ENCODE measurements around the gene HCRT.
A peak's percentile ranks its signal among the peaks of the same experiment; 100 is the strongest.
"Not testable (repeated sequence)": the region's sequence is repeated elsewhere in the genome, so short reads cannot be mapped to it uniquely, and the experiment has no call there.

HCRT gene

GRCh38 chr17:42141382-42141781, 43.9 kb downstream of the HCRT start:
- no peak overlapping the region for H4K8ac ChIP-seq (ENCODE audit: low read depth, low read length)
- no peak overlapping the region for H3K4me2 ChIP-seq (ENCODE audit: low read length)
- peaks cover 2% of the 10 kb centered on the region for H3K79me2 ChIP-seq (ENCODE audit: control insufficient read depth, insufficient read depth, low read length, poor library complexity)
- no peak overlapping the region for H3K18ac ChIP-seq (ENCODE audit: low read length)
- H3K27ac ChIP-seq (ENCODE audit: low read depth, low read length) = no peak overlapping the region
- H4K12ac ChIP-seq (ENCODE audit: low read depth, low read length) = no peak overlapping the region
- H3K23ac ChIP-seq (ENCODE audit: low read length) = peak overlapping the region; percentile 68
- H2BK5ac ChIP-seq (ENCODE audit: low read depth, low read length, poor library complexity) = no peak overlapping the region
- H3K36me3 ChIP-seq (ENCODE audit: control insufficient read depth in 1 of 2, insufficient read depth in 2 of 2, low read length in 2 of 2) = peaks cover 16 to 19% of the 10 kb centered on the region in 2 experiments
- no peak overlapping the region for H3K4me3 ChIP-seq (ENCODE audit: low read depth, low read length)
- WGBS (ENCODE audit: extremely low coverage, insufficient coverage, insufficient read length) = no CpG with 5 or more reads among the region's 8 CpGs
- no peak overlapping the region for H3K9ac ChIP-seq (ENCODE audit: low read length)
- no peak overlapping the region for H2BK12ac ChIP-seq (ENCODE audit: low read length)
- H3K14ac ChIP-seq (ENCODE audit: low read length) = no peak overlapping the region
- no peaks in the 10 kb centered on the region for H3K79me1 ChIP-seq (ENCODE audit: low read length)
- no peak overlapping the region for H2AK5ac ChIP-seq (ENCODE audit: low read length)
- no peak overlapping the region for H2BK120ac ChIP-seq (ENCODE audit: insufficient read depth, low read length, poor library complexity)
- H3K4ac ChIP-seq (ENCODE audit: low read depth, low read length) = peak overlapping the region; percentile 11
- no peak for DNase-seq
- H3K9me3 ChIP-seq (ENCODE audit: insufficient read depth, low read depth, low read length) = no peaks in the 10 kb centered on the region
- no peak overlapping the region for H4K91ac ChIP-seq (ENCODE audit: low read depth, low read length)
- H3K27me3 ChIP-seq (ENCODE audit: insufficient read depth, low read length) = no peaks in the 10 kb centered on the region
- H2AFZ ChIP-seq (ENCODE audit: insufficient read depth, low read length, poor library complexity) = no peak overlapping the region
- H3K4me1 ChIP-seq (ENCODE audit: control insufficient read depth in 1 of 2, insufficient read depth in 2 of 2, low read length in 2 of 2) = peaks cover 9% of the 10 kb centered on the region in 2 experiments

- not testable (repeated sequence) for H3K27ac ChIP-seq (ENCODE audit: low read depth, low read length); H3K27me3 ChIP-seq (ENCODE audit: insufficient read depth, low read length); H3K14ac ChIP-seq (ENCODE audit: low read length); H4K91ac ChIP-seq (ENCODE audit: low read depth, low read length); H2AK5ac ChIP-seq (ENCODE audit: low read length); H3K9ac ChIP-seq (ENCODE audit: low read length); H2BK12ac ChIP-seq (ENCODE audit: low read length); H3K4ac ChIP-seq (ENCODE audit: low read depth, low read length); H2AFZ ChIP-seq (ENCODE audit: insufficient read depth, low read length, poor library complexity); H3K23ac ChIP-seq (ENCODE audit: low read length); H3K9me3 ChIP-seq (ENCODE audit: insufficient read depth, low read depth, low read length); H4K12ac ChIP-seq (ENCODE audit: low read depth, low read length); H3K18ac ChIP-seq (ENCODE audit: low read length); H4K8ac ChIP-seq (ENCODE audit: low read depth, low read length); H2BK120ac ChIP-seq (ENCODE audit: insufficient read depth, low read length, poor library complexity); DNase-seq; H2BK5ac ChIP-seq (ENCODE audit: low read depth, low read length, poor library complexity); H3K4me3 ChIP-seq (ENCODE audit: low read depth, low read length); H3K79me1 ChIP-seq (ENCODE audit: low read length); H3K79me2 ChIP-seq (ENCODE audit: control insufficient read depth, insufficient read depth, low read length, poor library complexity); H3K4me2 ChIP-seq (ENCODE audit: low read length)
- peaks cover 14 to 15% of the 10 kb centered on the region in 2 experiments for H3K4me1 ChIP-seq (ENCODE audit: control insufficient read depth in 1 of 2, insufficient read depth in 2 of 2, low read length in 2 of 2)
- H3K36me3 ChIP-seq (ENCODE audit: control insufficient read depth in 1 of 2, insufficient read depth in 2 of 2, low read length in 2 of 2) = peaks cover 16 to 19% of the 10 kb centered on the region in 2 experiments
- WGBS (ENCODE audit: extremely low coverage, insufficient coverage, insufficient read length) = no CpG with 5 or more reads among the region's 7 CpGs
Observed at GRCh38 chr17:42140690-42141089, 44.6 kb downstream of the HCRT start.

DNA sequence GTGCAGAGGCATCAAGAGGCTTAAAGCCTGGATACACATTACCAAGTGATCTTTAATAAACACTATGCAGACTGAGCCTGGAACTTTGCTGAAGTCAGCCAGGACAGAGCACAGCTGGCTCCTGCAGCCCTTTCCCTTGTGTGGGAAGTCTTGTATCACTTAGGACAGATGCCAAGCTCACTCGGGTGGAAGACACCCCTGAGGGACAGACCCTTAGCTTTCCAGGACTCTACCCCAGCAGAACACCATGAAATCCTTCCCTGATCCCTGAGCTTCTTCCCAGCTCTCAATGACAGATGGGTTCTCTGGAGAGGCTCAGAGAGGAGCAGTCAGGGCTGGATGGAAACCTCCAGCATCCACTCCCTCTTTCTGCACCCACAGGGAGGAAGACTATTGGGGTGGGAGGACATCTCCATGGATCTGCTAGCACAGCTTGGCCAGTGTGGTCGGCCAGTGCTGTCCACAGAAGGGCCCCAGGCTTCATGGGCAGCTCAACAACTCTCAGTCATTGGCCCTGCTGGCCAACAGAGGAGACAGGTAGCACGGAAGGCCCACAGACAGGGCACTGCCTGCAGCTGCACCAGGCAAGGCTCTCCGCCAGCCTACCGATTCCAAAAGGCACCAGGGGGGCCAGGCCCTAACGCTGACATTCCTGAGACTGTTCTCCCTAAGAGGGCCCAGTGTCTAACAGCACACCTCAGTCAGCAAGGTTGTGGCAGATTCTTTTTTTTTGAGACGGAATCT, 46.3 kb downstream of the HCRT start:
- no peak overlapping the region for H3K9ac ChIP-seq (ENCODE audit: low read length)
- no peak for DNase-seq
- H4K8ac ChIP-seq (ENCODE audit: low read depth, low read length) = no peak overlapping the region
- no peak overlapping the region for H2BK12ac ChIP-seq (ENCODE audit: low read length)
- H4K91ac ChIP-seq (ENCODE audit: low read depth, low read length) = no peak overlapping the region
- no peak overlapping the region for H3K14ac ChIP-seq (ENCODE audit: low read length)
- peaks cover 16 to 17% of the 10 kb centered on the region in 2 experiments for H3K4me1 ChIP-seq (ENCODE audit: control insufficient read depth in 1 of 2, insufficient read depth in 2 of 2, low read length in 2 of 2)
- no peak overlapping the region for H3K27ac ChIP-seq (ENCODE audit: low read depth, low read length)
- no peak overlapping the region for H2AFZ ChIP-seq (ENCODE audit: insufficient read depth, low read length, poor library complexity)
- no peak overlapping the region for H3K23ac ChIP-seq (ENCODE audit: low read length)
- H3K4me2 ChIP-seq (ENCODE audit: low read length) = no peak overlapping the region
- H2AK5ac ChIP-seq (ENCODE audit: low read length) = no peak overlapping the region
- peaks cover 4% of the 10 kb centered on the region for H3K79me2 ChIP-seq (ENCODE audit: control insufficient read depth, insufficient read depth, low read length, poor library complexity)
- H3K79me1 ChIP-seq (ENCODE audit: low read length) = no peaks in the 10 kb centered on the region
- H3K4ac ChIP-seq (ENCODE audit: low read depth, low read length) = peak overlapping the region; percentile 1
- no peak overlapping the region for H2BK120ac ChIP-seq (ENCODE audit: insufficient read depth, low read length, poor library complexity)
- no peaks in the 10 kb centered on the region for H3K9me3 ChIP-seq (ENCODE audit: insufficient read depth, low read depth, low read length)
- no peak overlapping the region for H3K4me3 ChIP-seq (ENCODE audit: low read depth, low read length)
- no peak overlapping the region for H2BK5ac ChIP-seq (ENCODE audit: low read depth, low read length, poor library complexity)
- H4K12ac ChIP-seq (ENCODE audit: low read depth, low read length) = no peak overlapping the region
- H3K36me3 ChIP-seq (ENCODE audit: control insufficient read depth in 1 of 2, insufficient read depth in 2 of 2, low read length in 2 of 2) = peaks cover 13 to 15% of the 10 kb centered on the region in 2 experiments
- H3K27me3 ChIP-seq (ENCODE audit: insufficient read depth, low read length) = no peaks in the 10 kb centered on the region
- no peak overlapping the region for H3K18ac ChIP-seq (ENCODE audit: low read length)
- no CpG with 5 or more reads among the region's 7 CpGs for WGBS (ENCODE audit: extremely low coverage, insufficient coverage, insufficient read length)

GRCh38 chr17:42136654-42137051, 48.6 kb downstream of the HCRT start:
- Histone ChIP-seq H4K12ac (ENCODE audit: low read depth, low read length) (no peak overlapping the region), H3K4me2 (ENCODE audit: low read length) (no peak overlapping the region), H4K8ac (ENCODE audit: low read depth, low read length) (no peak overlapping the region)

More at GRCh38 chr17:42136654-42137051, 48.6 kb downstream of the HCRT start:
- no peak overlapping the region for H3K27ac ChIP-seq (ENCODE audit: low read depth, low read length)
- H2BK120ac ChIP-seq (ENCODE audit: insufficient read depth, low read length, poor library complexity) = no peak overlapping the region
- no peaks in the 10 kb centered on the region for H3K27me3 ChIP-seq (ENCODE audit: insufficient read depth, low read length)
- H3K79me2 ChIP-seq (ENCODE audit: control insufficient read depth, insufficient read depth, low read length, poor library complexity) = peaks cover 5% of the 10 kb centered on the region
- H3K9me3 ChIP-seq (ENCODE audit: insufficient read depth, low read depth, low read length) = no peaks in the 10 kb centered on the region
- no peak overlapping the region for H3K23ac ChIP-seq (ENCODE audit: low read length)
- WGBS (ENCODE audit: extremely low coverage, insufficient coverage, insufficient read length) = no CpG with 5 or more reads among the region's 3 CpGs
- no peak overlapping the region for H2AK5ac ChIP-seq (ENCODE audit: low read length)
- H3K14ac ChIP-seq (ENCODE audit: low read length) = no peak overlapping the region
- no peak overlapping the region for H2AFZ ChIP-seq (ENCODE audit: insufficient read depth, low read length, poor library complexity)
- no peak overlapping the region for H2BK12ac ChIP-seq (ENCODE audit: low read length)
- H3K4me1 ChIP-seq (ENCODE audit: control insufficient read depth in 1 of 2, insufficient read depth in 2 of 2, low read length in 2 of 2) = peaks cover 8 to 10% of the 10 kb centered on the region in 2 experiments
- no peak overlapping the region for H3K9ac ChIP-seq (ENCODE audit: low read length)
- H2BK5ac ChIP-seq (ENCODE audit: low read depth, low read length, poor library complexity) = no peak overlapping the region
- H3K18ac ChIP-seq (ENCODE audit: low read length) = no peak overlapping the region
- no peak overlapping the region for H3K4ac ChIP-seq (ENCODE audit: low read depth, low read length)
- H3K79me1 ChIP-seq (ENCODE audit: low read length) = no peaks in the 10 kb centered on the region
- no peak for DNase-seq
- peaks cover 12 to 24% of the 10 kb centered on the region in 2 experiments for H3K36me3 ChIP-seq (ENCODE audit: control insufficient read depth in 1 of 2, insufficient read depth in 2 of 2, low read length in 2 of 2)
- H4K91ac ChIP-seq (ENCODE audit: low read depth, low read length) = no peak overlapping the region
- H3K4me3 ChIP-seq (ENCODE audit: low read depth, low read length) = no peak overlapping the region
